Hepatocyte (in vitro differentiated cells): ENCODE measurements around the gene DAB2IP.

Source experiments
- EZH2 ChIP-seq: fragments of 200-600 bp; sonication (generic); IDR thresholded peaks from 2 replicates; pipeline ENCODE4 v1.6.1; 2016; ENCODE audit warnings: antibody characterized with exemption, mild to moderate bottlenecking, borderline replicate concordance
- EZH2phosphoT487 ChIP-seq: fragments of 200-600 bp; sonication (generic); IDR thresholded peaks from one replicate; pipeline ENCODE4 v1.6.1; 2018; ENCODE audit warnings: antibody characterized with exemption, mild to moderate bottlenecking, low read depth, moderate library complexity; ENCODE audit not compliant: unreplicated experiment, severe bottlenecking

DNA sequence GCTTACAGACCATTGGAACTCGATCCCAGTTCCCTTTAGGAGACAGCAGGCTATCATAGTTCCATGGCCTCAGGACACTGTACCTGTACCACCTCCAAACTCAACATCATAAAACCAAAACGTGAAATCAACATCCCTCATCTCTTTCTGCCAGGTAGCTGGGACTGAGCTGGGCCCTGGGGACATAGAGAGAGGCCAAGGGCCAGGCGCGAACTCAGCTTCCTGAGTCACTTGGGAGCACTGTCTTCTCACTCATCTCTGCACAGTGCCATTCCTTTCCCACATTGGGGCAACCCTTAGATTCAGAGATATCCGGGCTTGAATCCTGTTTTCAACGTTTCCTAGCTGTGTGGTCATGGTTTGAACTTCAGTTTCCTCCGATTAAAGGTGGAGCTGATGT, 12.2 kb downstream of the DAB2IP start:
- TF ChIP-seq EZH2phosphoT487 = no peak
- TF ChIP-seq EZH2 = no peak
